ENCODE results near the gene NEK11.
"Not testable (repeated sequence)": the region's sequence is repeated elsewhere in the genome, so short reads cannot be mapped to it uniquely, and the experiment has no call there.

NEK11 gene

DNA sequence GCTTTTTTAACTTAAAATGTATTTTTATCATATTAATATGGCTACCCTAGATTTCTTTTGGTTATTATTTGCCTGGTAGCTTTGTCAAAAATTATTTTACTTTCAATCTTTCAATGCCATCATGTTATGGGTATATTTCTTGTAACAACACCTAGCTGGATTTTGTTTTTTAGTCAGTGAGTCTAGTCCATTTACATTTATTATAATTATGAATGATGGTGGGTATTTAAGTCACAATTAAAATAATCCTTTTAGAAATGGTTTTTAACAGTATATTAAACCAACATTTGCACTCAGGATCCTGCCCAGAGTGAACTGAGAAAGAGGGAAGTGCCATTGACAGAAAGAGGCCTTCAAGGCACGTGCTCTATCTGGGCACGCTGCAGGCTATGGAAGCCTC lies 315.1 kb downstream of the NEK11 start:
- no peaks in the 10 kb centered on the region for H3K4me1 ChIP-seq (ENCODE audit: insufficient read depth, low read length)
- H3K9me3 ChIP-seq (ENCODE audit: control insufficient read depth, insufficient read depth, low read length): peaks cover 5% of the 10 kb centered on the region
- H3K36me3 ChIP-seq (ENCODE audit: insufficient read depth, low read length): no peaks in the 10 kb centered on the region; the same call in 1 of the 2 replicates
- no peak overlapping the region for H3K9ac ChIP-seq (ENCODE audit: low read depth, low read length)

DNA sequence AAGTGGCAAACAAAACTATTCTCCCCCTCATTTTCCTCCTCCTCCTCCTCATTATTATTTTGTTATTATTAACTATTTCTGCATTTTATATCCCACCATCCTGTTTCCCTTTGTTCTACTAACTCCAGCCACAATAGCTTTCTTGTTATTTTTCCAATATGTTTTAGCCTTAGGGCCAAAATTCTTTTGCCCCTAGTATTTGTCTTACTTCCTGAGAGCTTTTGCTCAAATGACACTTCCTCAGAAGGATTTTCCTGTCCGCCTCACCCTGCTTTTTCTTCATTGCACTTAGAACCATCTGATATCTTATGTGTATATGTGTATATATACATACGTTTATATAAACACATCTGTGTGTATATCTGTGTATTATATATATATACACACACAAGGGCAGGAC lies 322.2 kb downstream of the NEK11 start:
- H3K9ac ChIP-seq (ENCODE audit: low read depth, low read length): no peak overlapping the region
- H3K4me1 ChIP-seq (ENCODE audit: insufficient read depth, low read length): peaks cover 17% of the 10 kb centered on the region
- H3K9me3 ChIP-seq (ENCODE audit: control insufficient read depth, insufficient read depth, low read length): no peaks in the 10 kb centered on the region
- H3K36me3 ChIP-seq (ENCODE audit: insufficient read depth, low read length): no peaks in the 10 kb centered on the region

DNA sequence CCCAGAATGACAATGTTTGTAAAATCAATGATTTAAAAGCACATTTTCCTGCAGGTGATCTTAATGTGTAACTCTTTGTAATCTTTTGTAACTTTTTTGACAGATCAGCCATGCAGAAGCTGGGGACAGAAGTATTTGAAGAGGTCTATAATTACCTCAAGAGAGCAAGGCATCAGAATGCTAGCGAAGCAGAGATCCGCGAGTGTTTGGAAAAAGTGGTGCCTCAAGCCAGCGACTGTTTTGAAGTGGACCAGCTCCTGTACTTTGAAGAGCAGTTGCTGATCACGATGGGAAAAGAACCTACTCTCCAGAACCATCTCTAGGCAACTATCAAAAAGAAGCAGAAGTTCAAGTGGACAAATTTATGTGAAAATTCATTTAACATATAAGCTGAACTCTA lies 322.8 kb downstream of the NEK11 start:
- H3K4me1 ChIP-seq (ENCODE audit: insufficient read depth, low read length): peaks cover 17% of the 10 kb centered on the region
- H3K36me3 ChIP-seq (ENCODE audit: insufficient read depth, low read length): no peaks in the 10 kb centered on the region
- H3K9ac ChIP-seq (ENCODE audit: low read depth, low read length): no peak overlapping the region
- no peaks in the 10 kb centered on the region for H3K9me3 ChIP-seq (ENCODE audit: control insufficient read depth, insufficient read depth, low read length)

DNA sequence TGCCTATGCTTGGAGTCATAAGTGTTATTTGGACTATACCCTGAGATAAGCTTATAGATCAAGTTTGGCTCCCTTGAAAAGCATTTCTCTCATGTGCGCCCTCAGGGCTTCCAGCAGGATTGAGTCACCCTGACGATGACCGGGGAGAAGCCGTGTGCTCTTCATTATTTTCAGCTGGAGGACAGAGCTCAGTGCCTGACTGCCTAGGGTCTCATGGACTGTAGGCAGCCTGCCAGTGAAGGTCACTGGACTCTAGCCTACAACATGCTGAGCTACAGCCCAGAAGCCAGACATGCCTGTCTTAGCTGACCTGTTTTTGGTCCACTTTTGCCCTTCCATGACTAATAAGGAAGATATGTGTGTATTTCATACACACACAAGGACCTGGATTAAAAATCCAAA lies 323.3 kb downstream of the NEK11 start:
- Histone ChIP-seq H3K36me3 (ENCODE audit: insufficient read depth, low read length) (no peaks in the 10 kb centered on the region), H3K9ac (ENCODE audit: low read depth, low read length) (no peak overlapping the region), H3K4me1 (ENCODE audit: insufficient read depth, low read length) (peaks cover 17% of the 10 kb centered on the region), H3K9me3 (ENCODE audit: control insufficient read depth, insufficient read depth, low read length) (no peaks in the 10 kb centered on the region)

DNA sequence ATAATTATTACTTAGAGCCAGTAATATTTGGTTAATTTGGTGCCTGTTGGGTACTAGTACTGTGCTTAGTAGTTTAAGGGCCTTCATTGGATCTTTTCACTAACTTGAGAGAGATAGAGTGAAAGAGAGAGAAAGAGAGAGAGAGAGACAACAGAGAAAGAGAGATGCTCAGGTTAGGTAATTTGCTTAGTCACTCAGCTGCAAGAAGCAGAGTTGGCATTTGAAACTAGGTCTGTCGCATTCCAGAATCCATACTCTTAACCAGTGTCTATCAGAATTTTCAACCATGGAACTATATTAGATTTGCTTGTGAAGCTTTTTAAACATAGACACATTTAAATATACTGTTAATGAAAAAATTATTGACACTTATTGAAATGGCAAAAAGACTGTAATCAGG lies 323.8 kb downstream of the NEK11 start:
- H3K4me1 ChIP-seq (ENCODE audit: insufficient read depth, low read length): peaks cover 17% of the 10 kb centered on the region
- no peaks in the 10 kb centered on the region for H3K36me3 ChIP-seq (ENCODE audit: insufficient read depth, low read length)
- no peak overlapping the region for H3K9ac ChIP-seq (ENCODE audit: low read depth, low read length)
- no peaks in the 10 kb centered on the region for H3K9me3 ChIP-seq (ENCODE audit: control insufficient read depth, insufficient read depth, low read length)

DNA sequence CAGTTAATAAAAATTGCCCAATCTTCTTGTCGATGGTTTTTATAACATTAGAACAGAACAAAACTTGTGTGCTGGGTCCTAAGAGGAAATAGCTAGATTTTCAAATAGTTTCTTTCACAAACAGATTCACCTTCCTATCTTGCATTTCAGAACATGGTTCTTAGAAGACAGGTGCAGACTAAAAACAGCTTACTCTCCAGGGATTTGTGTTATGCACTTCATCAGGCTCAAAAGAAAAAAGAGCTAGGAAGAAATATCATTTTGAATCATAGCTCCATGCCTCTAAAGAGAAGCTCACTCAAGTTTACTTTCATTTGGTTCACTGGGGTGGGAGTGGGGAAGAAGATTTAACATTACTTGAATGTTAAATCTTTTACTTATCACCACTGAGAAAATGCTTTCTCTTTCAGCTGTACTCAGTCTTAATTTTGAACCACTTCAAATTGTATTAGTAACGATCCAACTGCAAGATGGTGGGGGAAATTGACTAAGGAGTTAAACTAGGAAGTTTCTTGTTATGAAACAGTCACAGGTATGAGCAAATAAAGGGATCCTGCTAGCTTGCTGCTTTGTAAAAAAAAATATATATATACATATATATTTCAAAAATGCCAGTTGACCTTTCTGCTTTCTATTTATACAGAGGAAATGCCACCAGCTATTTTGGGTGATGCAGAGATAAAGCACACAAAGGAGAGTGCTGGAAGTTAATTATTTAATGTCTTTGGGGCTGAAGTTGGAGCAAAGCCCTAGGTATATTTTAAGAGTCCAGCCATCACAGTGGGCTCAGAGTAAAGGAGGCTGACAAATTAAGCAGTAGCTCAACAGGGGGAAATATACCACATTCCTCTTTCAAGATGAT lies 326.6 kb downstream of the NEK11 start:
- H3K9ac ChIP-seq (ENCODE audit: low read depth, low read length): no peak overlapping the region
- H3K9me3 ChIP-seq (ENCODE audit: control insufficient read depth, insufficient read depth, low read length): no peaks in the 10 kb centered on the region
- no peaks in the 10 kb centered on the region for H3K36me3 ChIP-seq (ENCODE audit: insufficient read depth, low read length)
- peaks cover 17% of the 10 kb centered on the region for H3K4me1 ChIP-seq (ENCODE audit: insufficient read depth, low read length)

DNA sequence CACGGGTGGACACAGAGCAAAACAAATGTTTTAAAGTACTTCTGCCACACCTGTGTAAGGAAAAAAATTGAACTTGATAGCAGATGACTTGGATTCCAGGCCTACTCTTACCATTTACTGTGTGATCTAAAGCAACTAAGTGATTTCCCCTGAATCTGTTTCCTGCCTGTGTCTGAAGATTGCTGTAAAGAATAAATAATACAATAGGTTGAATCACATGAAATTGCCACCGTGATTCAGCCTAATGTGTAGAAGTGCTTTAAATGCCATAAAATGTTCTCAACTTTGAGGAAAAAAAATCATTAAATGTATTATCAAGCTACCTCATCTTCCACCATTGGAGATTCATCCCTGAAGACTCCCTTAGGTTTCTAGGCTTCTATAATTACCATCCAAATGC lies 327.3 kb downstream of the NEK11 start:
- no peaks in the 10 kb centered on the region for H3K36me3 ChIP-seq (ENCODE audit: insufficient read depth, low read length)
- no peak overlapping the region for H3K9ac ChIP-seq (ENCODE audit: low read depth, low read length)
- H3K4me1 ChIP-seq (ENCODE audit: insufficient read depth, low read length): peaks cover 17% of the 10 kb centered on the region
- H3K9me3 ChIP-seq (ENCODE audit: control insufficient read depth, insufficient read depth, low read length): no peaks in the 10 kb centered on the region

DNA sequence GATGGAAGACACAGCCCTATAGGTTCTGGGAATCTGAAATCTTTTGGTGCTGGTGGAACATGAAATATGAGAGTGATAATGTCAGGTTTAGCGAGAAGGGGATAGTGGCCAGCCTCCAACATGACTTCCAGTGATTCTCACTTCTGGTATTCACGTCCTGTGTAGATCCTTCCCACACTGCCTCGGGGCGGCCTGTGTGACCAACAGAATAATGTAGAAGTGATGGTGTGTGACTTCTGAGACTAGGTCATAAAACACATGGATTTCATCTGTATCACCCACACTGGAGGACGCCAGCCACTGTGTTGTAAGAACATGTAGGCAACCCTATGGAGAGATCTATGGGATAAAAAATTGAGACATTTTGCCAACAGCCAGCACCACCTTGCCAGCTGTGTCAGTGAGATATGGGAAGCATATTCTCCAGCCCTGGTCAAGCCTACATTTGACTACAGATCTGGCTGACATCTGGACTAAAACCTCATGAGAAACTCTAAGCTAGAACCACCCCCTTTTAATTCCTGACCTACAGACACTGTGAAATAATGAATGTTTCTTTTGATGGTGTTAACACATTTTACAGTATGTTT lies 329.4 kb downstream of the NEK11 start:
- no peak overlapping the region for H3K9ac ChIP-seq (ENCODE audit: low read depth, low read length)
- peaks cover 11% of the 10 kb centered on the region for H3K4me1 ChIP-seq (ENCODE audit: insufficient read depth, low read length)
- H3K36me3 ChIP-seq (ENCODE audit: insufficient read depth, low read length): no peaks in the 10 kb centered on the region
- H3K9me3 ChIP-seq (ENCODE audit: control insufficient read depth, insufficient read depth, low read length): no peaks in the 10 kb centered on the region

DNA sequence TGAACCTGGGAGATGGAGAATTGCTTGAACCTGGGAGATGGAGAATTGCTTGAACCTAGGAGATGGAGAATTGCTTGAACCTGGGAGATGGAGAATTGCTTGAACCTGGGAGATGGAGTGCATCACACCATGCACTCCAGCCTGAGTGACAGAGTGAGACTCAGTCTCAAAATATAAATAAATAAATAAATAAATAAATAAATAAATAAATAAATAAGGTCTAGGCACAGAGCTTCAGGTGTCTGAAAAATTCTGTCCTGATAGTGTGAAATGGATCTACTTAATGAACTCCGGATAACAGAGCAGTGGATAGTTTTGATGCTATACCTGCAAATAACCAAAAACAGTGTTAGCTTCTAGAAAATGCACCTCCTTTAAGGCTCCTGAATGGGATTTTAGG lies 330.6 kb downstream of the NEK11 start:
- Histone ChIP-seq H3K9me3 (ENCODE audit: control insufficient read depth, insufficient read depth, low read length) (no peaks in the 10 kb centered on the region), H3K9ac (ENCODE audit: low read depth, low read length) (no peak overlapping the region), H3K4me1 (ENCODE audit: insufficient read depth, low read length) (peaks cover 1% of the 10 kb centered on the region; the same call in 1 of the 2 replicates), H3K36me3 (ENCODE audit: insufficient read depth, low read length) (no peaks in the 10 kb centered on the region)

DNA sequence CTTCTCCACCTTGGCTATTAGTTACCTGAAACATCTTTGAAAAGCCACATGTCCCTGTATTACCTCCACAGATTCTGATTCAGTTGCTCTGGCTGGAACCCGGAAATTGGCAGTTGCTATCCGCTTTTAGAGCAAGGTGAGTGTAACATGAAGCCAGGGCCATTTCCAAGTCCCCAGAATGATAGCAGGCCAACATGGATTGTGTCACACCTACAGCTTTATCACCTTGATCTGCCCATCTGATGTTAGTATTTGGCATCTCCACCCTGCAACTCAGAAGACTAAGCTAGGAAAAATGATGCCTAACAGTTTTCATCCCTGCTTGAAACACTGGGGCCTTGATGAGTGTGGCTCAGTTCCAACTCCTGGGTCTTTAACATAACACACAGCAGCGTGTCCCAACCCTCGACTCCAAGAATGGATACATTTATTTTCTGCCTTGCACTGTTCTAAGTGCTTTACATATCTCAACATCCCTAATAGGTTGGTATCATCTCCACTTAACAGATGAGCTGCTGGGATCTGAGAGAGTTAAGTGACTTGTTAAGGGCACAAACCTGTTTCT lies 333.6 kb downstream of the NEK11 start:
- Histone ChIP-seq H3K9me3 (ENCODE audit: control insufficient read depth, insufficient read depth, low read length) (no peaks in the 10 kb centered on the region), H3K9ac (ENCODE audit: low read depth, low read length) (no peak overlapping the region), H3K36me3 (ENCODE audit: insufficient read depth, low read length) (no peaks in the 10 kb centered on the region), H3K4me1 (ENCODE audit: insufficient read depth, low read length) (no peaks in the 10 kb centered on the region)

DNA sequence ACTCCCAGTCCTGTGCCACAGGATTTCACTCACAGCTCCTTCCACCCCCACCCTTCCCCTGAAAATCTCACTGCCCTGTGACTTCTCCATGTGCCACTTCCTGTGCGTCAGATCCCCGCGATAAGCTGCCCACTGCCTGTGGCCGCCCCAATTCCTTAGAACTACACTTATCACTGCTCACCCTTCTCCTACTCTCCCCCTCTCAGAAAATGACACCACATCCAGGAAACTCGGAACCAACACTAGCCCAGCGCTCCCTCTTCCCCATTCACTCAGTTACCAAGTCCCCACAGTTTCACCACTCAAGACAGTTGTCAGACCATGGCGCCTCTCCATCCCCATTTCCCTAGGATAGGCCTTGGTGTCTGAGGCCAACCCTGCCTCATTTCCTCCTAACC lies 334.4 kb downstream of the NEK11 start:
- H3K9ac ChIP-seq (ENCODE audit: low read depth, low read length): peak overlapping the region; percentile 76
- not testable (repeated sequence) for H3K9me3 ChIP-seq (ENCODE audit: control insufficient read depth, insufficient read depth, low read length); H3K36me3 ChIP-seq (ENCODE audit: insufficient read depth, low read length); H3K4me1 ChIP-seq (ENCODE audit: insufficient read depth, low read length)

DNA sequence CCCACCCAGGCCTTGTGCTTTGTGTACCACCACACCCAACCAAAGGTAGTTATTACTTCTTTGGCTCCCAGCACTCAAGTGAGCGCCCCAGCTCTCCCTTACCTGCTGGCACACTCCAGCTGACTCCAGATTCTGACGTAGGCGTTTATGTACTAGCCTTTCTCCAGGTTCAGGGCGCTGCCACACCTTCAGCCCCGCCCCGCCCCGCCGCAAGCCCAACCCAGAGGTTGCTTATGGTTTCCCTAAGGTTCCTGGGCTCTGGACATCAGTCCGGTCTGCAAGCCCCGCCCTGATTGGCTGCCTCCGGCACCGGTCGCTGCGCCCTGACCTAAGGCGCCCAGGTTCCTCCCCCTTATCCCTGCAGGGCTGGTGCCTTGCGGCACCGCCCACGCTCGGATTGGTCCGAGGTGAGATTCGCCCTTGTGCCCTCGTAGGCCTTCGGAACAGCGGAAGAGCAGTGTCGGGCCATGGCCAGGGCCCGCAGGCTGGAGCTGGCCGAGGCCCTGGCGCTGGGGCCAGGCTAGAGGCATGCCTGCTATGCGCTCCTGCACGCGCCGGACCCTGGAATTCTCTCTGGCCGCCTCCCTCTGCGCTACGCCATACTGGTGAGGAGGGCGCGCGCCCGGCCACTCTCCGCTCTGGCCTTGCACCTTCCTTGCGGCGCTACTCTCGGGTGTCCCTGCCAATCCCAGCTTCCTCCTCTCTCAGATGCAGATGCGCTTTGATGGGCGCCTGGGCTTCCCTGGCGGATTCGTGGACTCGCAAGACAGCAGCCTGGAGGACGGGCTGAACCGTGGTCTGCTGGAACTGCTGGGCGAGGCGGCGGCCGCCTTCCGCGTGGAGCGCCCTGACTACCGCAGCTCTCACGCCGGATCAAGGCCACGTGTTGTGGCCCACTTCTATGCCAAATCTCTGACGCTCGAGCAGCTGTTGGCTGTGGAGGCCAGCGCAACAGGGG lies 335.1 kb downstream of the NEK11 start:
- peak overlapping the region; percentile 76 for H3K9ac ChIP-seq (ENCODE audit: low read depth, low read length)

DNA sequence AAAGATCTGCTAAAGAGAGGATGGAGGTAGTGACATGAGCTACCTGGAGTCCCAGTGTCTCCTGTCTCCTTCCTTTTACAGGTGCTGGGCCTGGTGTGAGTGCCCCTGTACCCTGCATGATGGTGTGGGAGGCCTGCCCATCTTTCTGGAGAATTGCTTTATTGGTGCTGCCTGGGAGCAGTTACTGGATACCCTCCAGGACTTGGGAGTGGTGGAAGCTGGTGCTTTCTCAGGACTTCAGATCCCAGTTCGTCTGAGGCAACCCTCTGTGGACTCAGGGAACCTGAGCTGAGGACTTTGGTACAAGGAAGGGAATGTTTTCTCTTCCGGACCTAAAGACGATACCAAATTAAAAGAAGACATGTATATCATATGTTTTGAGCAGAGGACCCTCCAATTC lies 336.6 kb downstream of the NEK11 start:
- H3K9me3 ChIP-seq (ENCODE audit: control insufficient read depth, insufficient read depth, low read length): peaks cover 9% of the 10 kb centered on the region; the same call in 1 of the 2 replicates
- no peaks in the 10 kb centered on the region for H3K4me1 ChIP-seq (ENCODE audit: insufficient read depth, low read length)
- H3K36me3 ChIP-seq (ENCODE audit: insufficient read depth, low read length): no peaks in the 10 kb centered on the region
- H3K9ac ChIP-seq (ENCODE audit: low read depth, low read length): no peak overlapping the region; the same call in 1 of the 2 replicates

More for the DNA sequence above, 335.1 kb downstream of the NEK11 start:
- H3K9me3 ChIP-seq (ENCODE audit: control insufficient read depth, insufficient read depth, low read length): peaks cover 4% of the 10 kb centered on the region; the same call in 1 of the 2 replicates
- no peaks in the 10 kb centered on the region for H3K4me1 ChIP-seq (ENCODE audit: insufficient read depth, low read length)
- no peaks in the 10 kb centered on the region for H3K36me3 ChIP-seq (ENCODE audit: insufficient read depth, low read length)

All from ES-I3 (cell line).